Activated CD4-positive, alpha-beta T cell treated with anti-CD3 and anti-CD28 coated beads, Interleukin-2, Interleukin-4, amounts not matched to agents 100 ng/mL and 50 ng/mL, durations not matched to agents 16 hours and 8 hours (primary cell): ENCODE measurements around the gene UGP2.
A peak's percentile ranks its signal among the peaks of the same experiment; 100 is the strongest.
"Not testable (repeated sequence)": the region's sequence is repeated elsewhere in the genome, so short reads cannot be mapped to it uniquely, and the experiment has no call there.

ENCODE experiments used
- DNase-seq: peaks from one replicate; pipeline ENCODE4 v3.0.0-alpha.2; 2020; ENCODE audit warnings: low spot score

UGP2 gene

GRCh38 chr2:63841254-63842022, at the start of gene UGP2:
UGP2 (plus strand) TSS chr2:63841896; CDS start chr2:63842186, 290 bp downstream.
- DNase-seq, result peak; percentile 85

- DNase-seq, result no peak
Measured at GRCh38 chr2:63792530-63792929, 49.2 kb upstream of the UGP2 start.

- no peak for DNase-seq
Measured at GRCh38 chr2:63796366-63796765, 45.3 kb upstream of the UGP2 start.

- DNase-seq, result no peak
Measured at GRCh38 chr2:63796796-63797195, 44.9 kb upstream of the UGP2 start.

GRCh38 chr2:63801455-63801854, 40.2 kb upstream of the UGP2 start:
- no peak for DNase-seq

GRCh38 chr2:63805412-63805811, 36.3 kb upstream of the UGP2 start:
- DNase-seq, result no peak

GRCh38 chr2:63808036-63808435, 33.7 kb upstream of the UGP2 start:
- DNase-seq, result not testable (repeated sequence)

- DNase-seq, result not testable (repeated sequence)
Measured at GRCh38 chr2:63808911-63809310, 32.8 kb upstream of the UGP2 start.

GRCh38 chr2:63811063-63811462, 30.6 kb upstream of the UGP2 start:
- no peak for DNase-seq

GRCh38 chr2:63811870-63812269, 29.8 kb upstream of the UGP2 start:
- not testable (repeated sequence) for DNase-seq

- no peak for DNase-seq
Measured at GRCh38 chr2:63814114-63814513, 27.6 kb upstream of the UGP2 start.

- DNase-seq, result no peak
Measured at GRCh38 chr2:63817382-63817781, 24.3 kb upstream of the UGP2 start.

GRCh38 chr2:63818271-63818670, 23.4 kb upstream of the UGP2 start:
- DNase-seq, result no peak

GRCh38 chr2:63819256-63819655, 22.4 kb upstream of the UGP2 start:
- DNase-seq, result no peak

GRCh38 chr2:63819765-63820717, 21.7 kb upstream of the UGP2 start:
- no peak for DNase-seq

GRCh38 chr2:63820969-63821368, 20.7 kb upstream of the UGP2 start:
- DNase-seq, result no peak

- no peak for DNase-seq
Measured at GRCh38 chr2:63821396-63821795, 20.3 kb upstream of the UGP2 start.

- no peak for DNase-seq
Measured at GRCh38 chr2:63822478-63822877, 19.2 kb upstream of the UGP2 start.

- no peak for DNase-seq
Measured at GRCh38 chr2:63827749-63828148, 13.9 kb upstream of the UGP2 start.

GRCh38 chr2:63831176-63831575, 10.5 kb upstream of the UGP2 start:
- DNase-seq, result no peak

- no peak for DNase-seq
Measured at GRCh38 chr2:63834401-63834800, 7.3 kb upstream of the UGP2 start.

GRCh38 chr2:63837036-63837594, 4.6 kb upstream of the UGP2 start:
- DNase-seq, result no peak
